Measurements from ENCODE around the gene ACSL1.

ACSL1 gene

GRCh38 chr4:184806229-184806550, 19.6 kb downstream of the ACSL1 start:
- H3K27ac ChIP-seq (ENCODE audit: low read length, poor library complexity, severe bottlenecking) = no peak overlapping the region
- H3K9me3 ChIP-seq (ENCODE audit: control insufficient read depth, low read length) = no peaks in the 10 kb centered on the region
- H3K9ac ChIP-seq (ENCODE audit: low read length) = no peak overlapping the region
- H3K27me3 ChIP-seq (ENCODE audit: control insufficient read depth in 1 of 2, insufficient read depth in 1 of 2, low read length in 2 of 2) = no peaks in the 10 kb centered on the region
- H2AK5ac ChIP-seq (ENCODE audit: low read length, severe bottlenecking) = no peak overlapping the region
- H4K8ac ChIP-seq (ENCODE audit: low read length) = no peak overlapping the region
- no peak overlapping the region for H2BK15ac ChIP-seq (ENCODE audit: low read depth, poor library complexity, severe bottlenecking)
- no peak for DNase-seq
- peaks cover 15% of the 10 kb centered on the region for H3K4me1 ChIP-seq (ENCODE audit: control insufficient read depth, insufficient read depth, low read depth, low read length)
- no peak overlapping the region for H3K18ac ChIP-seq (ENCODE audit: low read depth in 1 of 2, low read length in 2 of 2)
- peaks cover 36% of the 10 kb centered on the region for H3K79me1 ChIP-seq (replicated peaks; ENCODE audit: low read length, poor library complexity, severe bottlenecking)
- no peak overlapping the region for H3K4me2 ChIP-seq (ENCODE audit: low read length, poor library complexity, severe bottlenecking)
- H3K4ac ChIP-seq (ENCODE audit: low read depth in 1 of 2, low read length in 2 of 2) = no peak overlapping the region
- H2BK120ac ChIP-seq (ENCODE audit: low read depth, low read length) = no peak overlapping the region
- no peak overlapping the region for H3K4me3 ChIP-seq (ENCODE audit: insufficient read depth in 1 of 2, low read depth in 1 of 2, low read length in 2 of 2)
- H3K14ac ChIP-seq (ENCODE audit: low read length in 2 of 2) = no peak overlapping the region
- no peak overlapping the region for H3K23ac ChIP-seq (ENCODE audit: low read length in 2 of 2)
- WGBS = 86% methylated on average over 2 of the region's 2 CpGs
- H2AFZ ChIP-seq (ENCODE audit: low read depth, low read length) = no peak overlapping the region
- H2BK12ac ChIP-seq (ENCODE audit: low read length in 2 of 2) = no peak overlapping the region
- H2BK5ac ChIP-seq (ENCODE audit: low read depth, low read length, poor library complexity, severe bottlenecking) = no peak overlapping the region
- peaks cover 3 to 15% of the 10 kb centered on the region in 2 experiments for H3K36me3 ChIP-seq (ENCODE audit: control insufficient read depth in 1 of 2, insufficient read depth in 2 of 2, low read depth in 1 of 2, low read length in 2 of 2)
- H4K91ac ChIP-seq (ENCODE audit: low read length) = no peak overlapping the region

DNA sequence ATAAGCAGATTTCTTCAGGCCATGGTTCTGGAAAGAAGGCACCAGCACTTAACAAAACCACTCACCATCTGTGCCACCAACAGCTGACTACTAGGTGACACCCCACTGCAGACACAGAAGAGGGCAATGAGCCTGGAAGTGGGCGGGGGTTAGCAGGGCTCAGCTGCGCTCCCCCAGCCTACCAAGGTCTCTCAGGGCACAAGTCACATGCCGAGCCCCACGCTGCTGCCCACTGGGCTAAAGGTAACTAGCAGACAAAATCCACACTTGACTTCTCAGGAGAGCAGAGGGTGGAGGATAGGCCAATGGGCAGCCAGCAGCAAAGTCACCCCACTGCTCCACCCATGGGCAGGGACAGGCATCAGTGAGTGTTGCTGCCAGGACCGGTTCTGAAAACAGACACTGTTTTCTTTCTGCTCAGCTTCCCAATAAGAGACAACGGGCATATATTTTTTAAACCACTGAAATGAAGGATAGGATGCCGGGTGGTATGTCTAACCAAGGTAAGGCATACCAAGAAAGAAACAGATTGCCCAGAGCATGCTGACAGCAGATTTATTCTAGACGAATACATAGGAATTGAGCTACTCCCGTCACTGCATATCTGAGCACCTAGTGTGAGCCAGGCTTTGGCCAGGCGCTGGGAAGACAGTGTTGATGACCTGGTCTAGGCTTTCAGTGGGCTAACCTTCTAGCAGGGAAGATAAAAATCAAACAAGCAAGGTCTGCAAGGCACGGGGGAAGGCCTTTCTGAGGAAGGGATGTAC, 20.1 kb downstream of the ACSL1 start:
- Histone ChIP-seq H2AFZ (ENCODE audit: low read depth, low read length) (no peak overlapping the region), H2BK5ac (ENCODE audit: low read depth, low read length, poor library complexity, severe bottlenecking) (no peak overlapping the region), H3K4me3 (ENCODE audit: insufficient read depth in 1 of 2, low read depth in 1 of 2, low read length in 2 of 2) (no peak overlapping the region), H3K14ac (ENCODE audit: low read length in 2 of 2) (no peak overlapping the region), H2AK5ac (ENCODE audit: low read length, severe bottlenecking) (no peak overlapping the region), H3K27me3 (ENCODE audit: control insufficient read depth in 1 of 2, insufficient read depth in 1 of 2, low read length in 2 of 2) (no peaks in the 10 kb centered on the region), H3K4ac (ENCODE audit: low read depth in 1 of 2, low read length in 2 of 2) (no peak overlapping the region), H3K23ac (ENCODE audit: low read length in 2 of 2) (no peak overlapping the region), H3K18ac (ENCODE audit: low read depth in 1 of 2, low read length in 2 of 2) (no peak overlapping the region), H3K79me1 (replicated peaks; ENCODE audit: low read length, poor library complexity, severe bottlenecking) (peaks cover 41% of the 10 kb centered on the region), H3K9ac (ENCODE audit: low read length) (no peak overlapping the region), H3K4me1 (ENCODE audit: control insufficient read depth, insufficient read depth, low read depth, low read length) (peaks cover 15% of the 10 kb centered on the region), H2BK120ac (ENCODE audit: low read depth, low read length) (no peak overlapping the region), H3K4me2 (ENCODE audit: low read length, poor library complexity, severe bottlenecking) (no peak overlapping the region), H3K9me3 (ENCODE audit: control insufficient read depth, low read length) (no peaks in the 10 kb centered on the region), H3K27ac (ENCODE audit: low read length, poor library complexity, severe bottlenecking) (no peak overlapping the region), H3K36me3 (ENCODE audit: control insufficient read depth in 1 of 2, insufficient read depth in 2 of 2, low read depth in 1 of 2, low read length in 2 of 2) (peaks cover 3 to 12% of the 10 kb centered on the region in 2 experiments), H4K91ac (ENCODE audit: low read length) (no peak overlapping the region), H2BK15ac (ENCODE audit: low read depth, poor library complexity, severe bottlenecking) (no peak overlapping the region), H4K8ac (ENCODE audit: low read length) (no peak overlapping the region), H2BK12ac (ENCODE audit: low read length in 2 of 2) (no peak overlapping the region)
- DNase-seq = no peak
- 84% methylated on average over 11 of the region's 11 CpGs for WGBS

GRCh38 chr4:184804621-184805020, 21.1 kb downstream of the ACSL1 start:
- Histone ChIP-seq H3K4ac (ENCODE audit: low read depth in 1 of 2, low read length in 2 of 2) (no peak overlapping the region), H2BK5ac (ENCODE audit: low read depth, low read length, poor library complexity, severe bottlenecking) (no peak overlapping the region), H2AK5ac (ENCODE audit: low read length, severe bottlenecking) (no peak overlapping the region), H2AFZ (ENCODE audit: low read depth, low read length) (no peak overlapping the region), H3K27ac (ENCODE audit: low read length, poor library complexity, severe bottlenecking) (no peak overlapping the region), H2BK120ac (ENCODE audit: low read depth, low read length) (no peak overlapping the region), H3K36me3 (ENCODE audit: control insufficient read depth in 1 of 2, insufficient read depth in 2 of 2, low read depth in 1 of 2, low read length in 2 of 2) (peaks cover 6 to 10% of the 10 kb centered on the region in 2 experiments), H4K91ac (ENCODE audit: low read length) (no peak overlapping the region), H3K9ac (ENCODE audit: low read length) (no peak overlapping the region), H4K8ac (ENCODE audit: low read length) (no peak overlapping the region), H3K23ac (ENCODE audit: low read length in 2 of 2) (no peak overlapping the region), H3K79me1 (replicated peaks; ENCODE audit: low read length, poor library complexity, severe bottlenecking) (peaks cover 43% of the 10 kb centered on the region), H3K9me3 (ENCODE audit: control insufficient read depth, low read length) (no peaks in the 10 kb centered on the region), H3K4me3 (ENCODE audit: insufficient read depth in 1 of 2, low read depth in 1 of 2, low read length in 2 of 2) (no peak overlapping the region), H2BK12ac (ENCODE audit: low read length in 2 of 2) (no peak overlapping the region), H2BK15ac (ENCODE audit: low read depth, poor library complexity, severe bottlenecking) (no peak overlapping the region), H3K14ac (ENCODE audit: low read length in 2 of 2) (no peak overlapping the region), H3K27me3 (ENCODE audit: control insufficient read depth in 1 of 2, insufficient read depth in 1 of 2, low read length in 2 of 2) (no peaks in the 10 kb centered on the region), H3K18ac (ENCODE audit: low read depth in 1 of 2, low read length in 2 of 2) (no peak overlapping the region), H3K4me2 (ENCODE audit: low read length, poor library complexity, severe bottlenecking) (no peak overlapping the region), H3K4me1 (ENCODE audit: control insufficient read depth, insufficient read depth, low read depth, low read length) (peaks cover 15% of the 10 kb centered on the region)
- WGBS = 85% methylated on average over 4 of the region's 5 CpGs
- DNase-seq = no peak

- no peak overlapping the region for H2BK120ac ChIP-seq (ENCODE audit: low read depth, low read length)
- no peak overlapping the region for H3K27ac ChIP-seq (ENCODE audit: low read length, poor library complexity, severe bottlenecking)
- H2AK5ac ChIP-seq (ENCODE audit: low read length, severe bottlenecking) = no peak overlapping the region
- no peak overlapping the region for H3K4ac ChIP-seq (ENCODE audit: low read depth in 1 of 2, low read length in 2 of 2)
- H3K36me3 ChIP-seq (ENCODE audit: control insufficient read depth in 1 of 2, insufficient read depth in 2 of 2, low read depth in 1 of 2, low read length in 2 of 2) = peaks cover 6 to 11% of the 10 kb centered on the region in 2 experiments
- no peak overlapping the region for H3K9ac ChIP-seq (ENCODE audit: low read length)
- no peak overlapping the region for H2AFZ ChIP-seq (ENCODE audit: low read depth, low read length)
- H4K8ac ChIP-seq (ENCODE audit: low read length) = no peak overlapping the region
- H2BK5ac ChIP-seq (ENCODE audit: low read depth, low read length, poor library complexity, severe bottlenecking) = no peak overlapping the region
- H3K79me1 ChIP-seq (replicated peaks; ENCODE audit: low read length, poor library complexity, severe bottlenecking) = peaks cover 43% of the 10 kb centered on the region
- no peak overlapping the region for H3K23ac ChIP-seq (ENCODE audit: low read length in 2 of 2)
- no peak for DNase-seq
- WGBS = 100% methylated on average over 4 of the region's 4 CpGs
- no peak overlapping the region for H3K4me2 ChIP-seq (ENCODE audit: low read length, poor library complexity, severe bottlenecking)
- no peak overlapping the region for H3K14ac ChIP-seq (ENCODE audit: low read length in 2 of 2)
- no peak overlapping the region for H3K4me3 ChIP-seq (ENCODE audit: insufficient read depth in 1 of 2, low read depth in 1 of 2, low read length in 2 of 2)
- H3K4me1 ChIP-seq (ENCODE audit: control insufficient read depth, insufficient read depth, low read depth, low read length) = peaks cover 15% of the 10 kb centered on the region
- no peak overlapping the region for H3K18ac ChIP-seq (ENCODE audit: low read depth in 1 of 2, low read length in 2 of 2)
- no peak overlapping the region for H2BK12ac ChIP-seq (ENCODE audit: low read length in 2 of 2)
- no peaks in the 10 kb centered on the region for H3K9me3 ChIP-seq (ENCODE audit: control insufficient read depth, low read length)
- no peaks in the 10 kb centered on the region for H3K27me3 ChIP-seq (ENCODE audit: control insufficient read depth in 1 of 2, insufficient read depth in 1 of 2, low read length in 2 of 2)
- no peak overlapping the region for H4K91ac ChIP-seq (ENCODE audit: low read length)
- no peak overlapping the region for H2BK15ac ChIP-seq (ENCODE audit: low read depth, poor library complexity, severe bottlenecking)
Observed at GRCh38 chr4:184803874-184804273, 21.9 kb downstream of the ACSL1 start.

Data from mesenchymal stem cell (in vitro differentiated cells and primary cell).